H9 (cell line): ENCODE data around the gene COL8A2. TPM values are rescaled to one million over a fixed set of nuclear protein-coding genes. Genes with fewer than 3 reads are reported as not detected.

Experiments used
- DNase-seq: peaks from one replicate; pipeline ENCODE4 v3.0.0-alpha.2; 2017
- H2AFZ ChIP-seq: one replicate; pipeline ENCODE4 v1.6.1; 2013; ENCODE audit warnings: mild to moderate bottlenecking, low read length, control low read depth, moderate library complexity
- H2AK5ac ChIP-seq: 2 replicates; pipeline ENCODE4 v1.6.1; 2013; ENCODE audit warnings: low read length, control low read depth, mixed read lengths; ENCODE audit not compliant: insufficient read length
- H2BK120ac ChIP-seq: one replicate; pipeline ENCODE4 v1.6.1; 2013; ENCODE audit warnings: low read depth, mild to moderate bottlenecking, low read length, control low read depth, inconsistent platforms; ENCODE audit not compliant: poor library complexity, severe bottlenecking
- H2BK12ac ChIP-seq: 2 replicates; pipeline ENCODE4 v1.6.1; 2013; ENCODE audit warnings: low read length, control low read depth, mixed read lengths, low read depth; ENCODE audit not compliant: insufficient read length
- H2BK15ac ChIP-seq: 2 replicates; pipeline ENCODE4 v1.6.1; 2013; ENCODE audit warnings: low read depth, low read length, control low read depth
- H2BK20ac ChIP-seq: one replicate; pipeline ENCODE4 v1.6.1; 2013; ENCODE audit warnings: low read depth, mild to moderate bottlenecking, low read length, control low read depth, inconsistent platforms; ENCODE audit not compliant: poor library complexity, severe bottlenecking
- H2BK5ac ChIP-seq: 2 replicates; pipeline ENCODE4 v1.6.1; 2013; ENCODE audit warnings: low read length, control low read depth, mixed read lengths; ENCODE audit not compliant: insufficient read length
- H3K14ac ChIP-seq: 2 replicates; pipeline ENCODE4 v1.6.1; 2013; ENCODE audit warnings: low read length, control low read depth; ENCODE audit not compliant: insufficient read depth
- H3K18ac ChIP-seq: 2 replicates; pipeline ENCODE4 v1.6.1; 2013; ENCODE audit warnings: low read depth, mild to moderate bottlenecking, mixed read lengths, low read length, control low read depth; ENCODE audit not compliant: insufficient read length
- H3K23ac ChIP-seq: 2 replicates; pipeline ENCODE4 v1.6.1; 2013; ENCODE audit warnings: low read length, control low read depth, mixed read lengths, low read depth; ENCODE audit not compliant: insufficient read length
- H3K23me2 ChIP-seq: 2 replicates; pipeline ENCODE4 v1.6.1; 2013; ENCODE audit warnings: low read depth, mild to moderate bottlenecking, mixed read lengths, low read length, control low read depth; ENCODE audit not compliant: insufficient read length, poor library complexity, severe bottlenecking
- H3K27ac ChIP-seq: 2 replicates; pipeline ENCODE4 v1.5.1; 2013; ENCODE audit warnings: low read length, control low read depth, mixed read lengths, low read depth; ENCODE audit not compliant: insufficient read length
- H3K27me3 ChIP-seq: 2 replicates; pipeline ENCODE4 v1.6.1; 2013; ENCODE audit warnings: low read length, control low read depth, inconsistent platforms; ENCODE audit not compliant: insufficient read depth
- H3K4ac ChIP-seq: 2 replicates; pipeline ENCODE4 v1.6.1; 2013; ENCODE audit warnings: low read depth, mild to moderate bottlenecking, control low read depth, inconsistent platforms, low read length, moderate library complexity
- H3K4me1 ChIP-seq: 2 replicates; pipeline ENCODE4 v1.6.1; 2013; ENCODE audit warnings: low read length, control low read depth, inconsistent platforms; ENCODE audit not compliant: insufficient read depth
- H3K4me2 ChIP-seq: 2 replicates; pipeline ENCODE4 v1.6.1; 2013; ENCODE audit warnings: low read length, control low read depth, mixed read lengths; ENCODE audit not compliant: insufficient read length, insufficient read depth
- H3K56ac ChIP-seq: 2 replicates; pipeline ENCODE4 v1.6.1; 2013; ENCODE audit warnings: low read depth, mild to moderate bottlenecking, mixed read lengths, low read length, control low read depth; ENCODE audit not compliant: insufficient read length
- H3K79me1 ChIP-seq: 2 replicates; pipeline ENCODE4 v1.6.1; 2013; ENCODE audit warnings: low read depth, mild to moderate bottlenecking, moderate library complexity, low read length, control low read depth, inconsistent platforms; ENCODE audit not compliant: insufficient read depth, poor library complexity, severe bottlenecking
- H3K79me2 ChIP-seq: 2 replicates; pipeline ENCODE4 v1.6.1; 2013; ENCODE audit warnings: low read length, control low read depth, inconsistent platforms; ENCODE audit not compliant: insufficient read depth
- H3K9ac ChIP-seq: 2 replicates; pipeline ENCODE4 v1.6.1; 2013; ENCODE audit warnings: low read length, control low read depth, mixed read lengths; ENCODE audit not compliant: insufficient read length; ENCODE audit errors: extremely low read depth
- H3K9me3 ChIP-seq: one replicate; pipeline ENCODE4 v1.6.1; 2013; ENCODE audit warnings: low read depth, low read length, inconsistent platforms; ENCODE audit not compliant: control insufficient read depth
- H3T11ph ChIP-seq: one replicate; pipeline ENCODE4 v1.6.1; 2013; ENCODE audit warnings: mild to moderate bottlenecking, low read length, control low read depth, inconsistent platforms
- H4K20me1 ChIP-seq: one replicate; pipeline ENCODE4 v1.6.1; 2013; ENCODE audit not compliant: control insufficient read depth, insufficient read length, insufficient read depth
- H4K5ac ChIP-seq: 2 replicates; pipeline ENCODE4 v1.6.1; 2013; ENCODE audit warnings: low read depth, mild to moderate bottlenecking, mixed read lengths, low read length, control low read depth; ENCODE audit not compliant: insufficient read length
- H4K8ac ChIP-seq: replicated peaks from 2 replicates; pipeline ENCODE4 v1.6.1; 2013; ENCODE audit warnings: low read length, control low read depth, mixed read lengths, low read depth; ENCODE audit not compliant: insufficient read length
- H4K91ac ChIP-seq: 2 replicates; pipeline ENCODE4 v1.6.1; 2013; ENCODE audit warnings: low read depth, mild to moderate bottlenecking, moderate library complexity, mixed read lengths, low read length, control low read depth; ENCODE audit not compliant: insufficient read length
- H3K27ac Mint-ChIP-seq, 3 experiments: 2 replicates in 2 of 3; 3 replicates in 1 of 3; pipeline ENCODE4 v1.8.0; 2020 to 2021; ENCODE audit warnings: mixed read lengths in 3 of 3, mild to moderate bottlenecking in 1 of 3, moderate library complexity in 1 of 3
- H3K27me3 Mint-ChIP-seq: 2 replicates; pipeline ENCODE4 v1.8.0; 2021; ENCODE audit warnings: low read depth, mild to moderate bottlenecking, moderate library complexity, mixed read lengths
- H3K36me3 Mint-ChIP-seq, 3 experiments: 2 replicates in 2 of 3; 3 replicates in 1 of 3; pipeline ENCODE4 v1.8.0; 2020 to 2021; ENCODE audit warnings: low read depth in 3 of 3, mixed read lengths in 3 of 3; ENCODE audit not compliant: insufficient read depth in 1 of 3
- H3K4me1 Mint-ChIP-seq, 2 experiments: 2 replicates each; pipeline ENCODE4 v1.8.0; 2020; ENCODE audit warnings: mixed read lengths in 2 of 2
- H3K4me3 Mint-ChIP-seq, 2 experiments: 2 replicates in 1 of 2; 3 replicates in 1 of 2; pipeline ENCODE4 v1.8.0; 2020 to 2021; ENCODE audit warnings: mild to moderate bottlenecking in 2 of 2, mixed read lengths in 2 of 2, moderate library complexity in 1 of 2
- H3K9me3 Mint-ChIP-seq, 2 experiments: 2 replicates in 1 of 2; 3 replicates in 1 of 2; pipeline ENCODE4 v1.8.0; 2020; ENCODE audit warnings: mild to moderate bottlenecking in 2 of 2, mixed read lengths in 2 of 2, moderate library complexity in 1 of 2
- WGBS: extraction: QIAGEN DNeasy Blood & Tissue Kit; methylation state at CpG from one replicate; pipeline ENCODE4 v1.1.7; 2013; ENCODE audit warnings: missing lambda C conversion rate, low lambda C conversion rate, mixed read lengths; ENCODE audit not compliant: insufficient read length; ENCODE audit errors: extremely low coverage; 5-methylcytosine and 5-hydroxymethylcytosine counted together
- total RNA-seq: library from RNA; stranded (reverse); gene quantifications from 2 replicates; pipeline ENCODE4 v1.2.1, GENCODE V29; 2021
- TF ChIP-seq, protein P1 (sequence below): fragments of 200-600 bp; sonication (generic); conservative IDR thresholded peaks from 3 replicates; pipeline ENCODE4 v1.8.0; 2021; ENCODE audit warnings: antibody characterized with exemption, mild to moderate bottlenecking

The COL8A2 gene
- total RNA-seq, 1 experiment from 2014 or later, result 1.5 TPM

DNA sequence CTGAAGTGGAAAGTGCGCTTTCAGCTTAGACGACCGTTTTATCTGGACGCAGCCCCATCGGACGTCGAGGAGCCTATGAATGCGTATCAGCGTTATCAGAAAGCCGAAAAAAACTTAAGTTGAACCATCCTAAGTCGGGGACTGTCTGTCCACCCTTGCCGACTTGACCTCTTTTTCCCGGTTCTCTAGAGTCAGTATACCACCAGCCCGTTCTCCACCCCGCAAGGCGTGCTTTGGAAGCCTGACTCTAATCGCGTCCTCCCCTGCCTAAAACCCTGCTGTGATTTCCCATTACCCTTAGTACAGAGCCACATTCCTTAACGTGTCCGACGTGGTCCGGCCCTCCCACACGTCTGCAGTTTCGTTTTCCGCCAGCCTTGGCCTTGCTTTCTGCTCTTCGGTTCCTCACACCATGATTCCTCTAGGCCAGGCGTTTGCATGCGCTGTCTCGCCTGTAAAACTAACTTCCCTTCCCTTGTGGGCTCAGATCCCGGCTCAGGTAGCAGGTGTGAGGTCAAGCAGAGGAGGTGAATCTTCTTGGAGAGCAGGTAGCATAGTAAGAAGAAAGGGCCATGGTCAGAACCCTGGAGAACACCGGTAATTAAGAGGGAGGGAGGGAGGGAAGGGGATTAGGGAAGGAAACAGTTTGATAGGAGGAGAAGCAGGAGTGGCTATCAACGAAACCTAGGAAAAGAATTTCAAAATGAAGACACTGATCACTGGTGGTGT lies 35.5 kb downstream of the COL8A2 start:
- TF ChIP-seq, protein P1, sequence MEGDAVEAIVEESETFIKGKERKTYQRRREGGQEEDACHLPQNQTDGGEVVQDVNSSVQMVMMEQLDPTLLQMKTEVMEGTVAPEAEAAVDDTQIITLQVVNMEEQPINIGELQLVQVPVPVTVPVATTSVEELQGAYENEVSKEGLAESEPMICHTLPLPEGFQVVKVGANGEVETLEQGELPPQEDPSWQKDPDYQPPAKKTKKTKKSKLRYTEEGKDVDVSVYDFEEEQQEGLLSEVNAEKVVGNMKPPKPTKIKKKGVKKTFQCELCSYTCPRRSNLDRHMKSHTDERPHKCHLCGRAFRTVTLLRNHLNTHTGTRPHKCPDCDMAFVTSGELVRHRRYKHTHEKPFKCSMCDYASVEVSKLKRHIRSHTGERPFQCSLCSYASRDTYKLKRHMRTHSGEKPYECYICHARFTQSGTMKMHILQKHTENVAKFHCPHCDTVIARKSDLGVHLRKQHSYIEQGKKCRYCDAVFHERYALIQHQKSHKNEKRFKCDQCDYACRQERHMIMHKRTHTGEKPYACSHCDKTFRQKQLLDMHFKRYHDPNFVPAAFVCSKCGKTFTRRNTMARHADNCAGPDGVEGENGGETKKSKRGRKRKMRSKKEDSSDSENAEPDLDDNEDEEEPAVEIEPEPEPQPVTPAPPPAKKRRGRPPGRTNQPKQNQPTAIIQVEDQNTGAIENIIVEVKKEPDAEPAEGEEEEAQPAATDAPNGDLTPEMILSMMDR, result no peak
- peak overlapping the region; percentile 41 to 90 (median 46); a peak in 6 of 7 replicates for H3K27ac Mint-ChIP-seq
- H3K36me3 Mint-ChIP-seq, result peaks cover 21 to 38% (median 36%) of the 10 kb centered on the region in 3 experiments; a peak in 6 of 7 replicates
- no peak for DNase-seq
- H4K91ac ChIP-seq, result no peak overlapping the region
- H4K8ac ChIP-seq, result no peak overlapping the region
- no peak overlapping the region for H2BK15ac ChIP-seq
- no peak overlapping the region for H3K27ac ChIP-seq
- peaks cover 2% of the 10 kb centered on the region; the same call in 1 of the 2 replicates for H3K79me2 ChIP-seq
- H4K5ac ChIP-seq, result no peak overlapping the region
- H2AFZ ChIP-seq, result no peak overlapping the region
- H3K4me1 ChIP-seq, result no peaks in the 10 kb centered on the region
- H3K4ac ChIP-seq, result no peak overlapping the region
- H4K20me1 ChIP-seq, result no peaks in the 10 kb centered on the region
- no CpG with 5 or more reads among the region's 32 CpGs for WGBS
- no peak overlapping the region for H3K23ac ChIP-seq
- peaks cover 14 to 22% of the 10 kb centered on the region in 2 experiments for H3K4me1 Mint-ChIP-seq
- H3K4me2 ChIP-seq, result peak overlapping the region; percentile 91
- H3K18ac ChIP-seq, result no peak overlapping the region
- no peaks in the 10 kb centered on the region for H3K9me3 ChIP-seq
- H2BK12ac ChIP-seq, result no peak overlapping the region
- H3K79me1 ChIP-seq, result no peaks in the 10 kb centered on the region
- no peak overlapping the region for H3K56ac ChIP-seq
- no peaks in the 10 kb centered on the region; a peak in 1 of 5 replicates for H3K9me3 Mint-ChIP-seq
- H2AK5ac ChIP-seq, result no peak overlapping the region
- no peak overlapping the region for H2BK120ac ChIP-seq
- no peaks in the 10 kb centered on the region for H3K27me3 ChIP-seq
- H3K27me3 Mint-ChIP-seq, result peaks cover 6% of the 10 kb centered on the region
- no peak overlapping the region for H2BK20ac ChIP-seq
- H3K14ac ChIP-seq, result no peak overlapping the region
- H2BK5ac ChIP-seq, result no peak overlapping the region
- peak overlapping the region; percentile 87 for H3K4me3 Mint-ChIP-seq
- H3T11ph ChIP-seq, result no peak overlapping the region
- peaks cover 6% of the 10 kb centered on the region for H3K23me2 ChIP-seq
- H3K9ac ChIP-seq, result peak overlapping the region; percentile 63
